Ovary (tissue), 3 donors: ENCODE results near the gene LGR4.

ENCODE experiments used
- EP300 ChIP-seq: sonication (generic); formaldehyde crosslinking; IDR thresholded peaks from one replicate; pipeline ENCODE4 v1.6.1; 2017; ENCODE audit warnings: antibody characterized with exemption
- POLR2A ChIP-seq: fragments of 450-650 bp; IDR thresholded peaks from one replicate; pipeline ENCODE4 v1.6.1; 2017; ENCODE audit warnings: antibody characterized with exemption, mild to moderate bottlenecking, moderate library complexity
- TF ChIP-seq, protein P1 (sequence below), 3 donors: fragments of 450-650 bp in 2 of 3; fragments of 200-600 bp in 1 of 3; IDR thresholded peaks; one replicate each; pipeline versions ENCODE4 v1.5.1 to v1.8.0; 2016 to 2022; ENCODE audit warnings: antibody characterized with exemption in 3 of 3, mild to moderate bottlenecking in 1 of 3
- donor health status: DM: no; HTN: no; CAD: no.

DNA sequence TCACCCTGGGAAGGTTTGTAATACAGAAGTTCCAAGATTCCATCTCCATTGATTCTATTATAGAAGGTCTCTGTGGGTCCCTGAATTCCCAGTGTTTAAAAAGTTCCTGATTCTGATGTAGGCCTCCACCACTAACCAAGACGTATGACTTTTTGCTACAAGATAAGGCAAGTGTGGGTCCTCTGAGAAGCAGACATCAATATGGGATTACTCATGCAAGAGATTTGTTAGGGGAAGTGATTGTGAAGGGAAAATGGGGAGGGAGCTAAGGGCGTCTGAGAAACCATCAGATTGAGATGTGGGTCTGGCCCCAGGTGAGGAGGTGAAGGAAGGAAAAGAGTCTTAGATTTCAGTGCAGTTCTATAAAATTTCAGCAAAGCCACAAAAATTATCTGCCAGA, 10.2 kb upstream of the LGR4 start:
- TF ChIP-seq, protein P1, sequence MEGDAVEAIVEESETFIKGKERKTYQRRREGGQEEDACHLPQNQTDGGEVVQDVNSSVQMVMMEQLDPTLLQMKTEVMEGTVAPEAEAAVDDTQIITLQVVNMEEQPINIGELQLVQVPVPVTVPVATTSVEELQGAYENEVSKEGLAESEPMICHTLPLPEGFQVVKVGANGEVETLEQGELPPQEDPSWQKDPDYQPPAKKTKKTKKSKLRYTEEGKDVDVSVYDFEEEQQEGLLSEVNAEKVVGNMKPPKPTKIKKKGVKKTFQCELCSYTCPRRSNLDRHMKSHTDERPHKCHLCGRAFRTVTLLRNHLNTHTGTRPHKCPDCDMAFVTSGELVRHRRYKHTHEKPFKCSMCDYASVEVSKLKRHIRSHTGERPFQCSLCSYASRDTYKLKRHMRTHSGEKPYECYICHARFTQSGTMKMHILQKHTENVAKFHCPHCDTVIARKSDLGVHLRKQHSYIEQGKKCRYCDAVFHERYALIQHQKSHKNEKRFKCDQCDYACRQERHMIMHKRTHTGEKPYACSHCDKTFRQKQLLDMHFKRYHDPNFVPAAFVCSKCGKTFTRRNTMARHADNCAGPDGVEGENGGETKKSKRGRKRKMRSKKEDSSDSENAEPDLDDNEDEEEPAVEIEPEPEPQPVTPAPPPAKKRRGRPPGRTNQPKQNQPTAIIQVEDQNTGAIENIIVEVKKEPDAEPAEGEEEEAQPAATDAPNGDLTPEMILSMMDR (IDR thresholded peaks at IDR 0.05): no peak
- TF ChIP-seq EP300: no peak
- TF ChIP-seq POLR2A: no peak
